Lower leg skin (tissue), 3 donors: Measurements from ENCODE around the gene PRKD3.

Experiments used
- CTCF ChIP-seq, 3 donors: fragments of 450-650 bp; IDR thresholded peaks; one replicate each; pipeline ENCODE4 v1.5.1; 2016; ENCODE audit warnings: antibody characterized with exemption in 3 of 3, mild to moderate bottlenecking in 3 of 3, moderate library complexity in 2 of 3
- POLR2A ChIP-seq, 2 donors: fragments of 450-650 bp; IDR thresholded peaks; one replicate each; pipeline ENCODE4 v1.6.1; 2016 to 2017; ENCODE audit warnings: antibody characterized with exemption in 2 of 2, mild to moderate bottlenecking in 1 of 2, moderate library complexity in 1 of 2

DNA sequence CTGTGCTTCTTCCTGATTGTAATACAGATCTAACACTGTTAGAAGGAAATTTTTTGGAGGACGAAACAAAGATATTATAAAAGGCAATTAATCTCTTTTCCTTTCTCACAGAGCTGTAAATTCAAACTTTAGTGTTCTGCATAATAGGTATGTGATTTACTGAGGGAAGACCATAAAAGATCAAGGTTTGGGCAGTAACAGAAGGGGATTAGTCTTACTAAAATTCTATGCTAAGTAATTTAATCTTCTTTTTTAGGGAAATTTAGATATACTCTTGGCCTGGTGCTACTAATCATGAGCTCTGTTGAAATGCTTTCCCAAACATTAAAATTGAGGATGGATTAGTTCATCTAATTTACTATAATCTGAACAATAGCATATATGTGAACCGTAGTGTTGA, 11.0 kb upstream of the PRKD3 start:
- no peak for TF ChIP-seq CTCF (IDR thresholded peaks at IDR 0.05)
- no peak for TF ChIP-seq POLR2A (IDR thresholded peaks at IDR 0.05)
